HCT116 (cell line): ENCODE results near the gene DAPK3. TPM values are rescaled to one million over a fixed set of nuclear protein-coding genes. Genes with fewer than 3 reads are reported as not detected.

ENCODE experiments used
- ATAC-seq: fragments of 200-7000 bp; cut with Tn5 transposase; 2 replicates; pipeline ENCODE4 v1.9.1; 2020; ENCODE audit warnings: mild to moderate bottlenecking, moderate library complexity
- BruUV-seq: library from RNA; stranded (reverse); fragments of 400-500 nt; replicated peaks from 2 replicates; lab custom pipeline; 2021; lab: Mats Ljungman, UMichigan
- CTCF ChIA-PET: fragments of 300-600 bp; sonication (Branson Sonifier 250); formaldehyde crosslinking; loops from one replicate; lab custom pipeline; 2021; ENCODE audit warnings: antibody characterized with exemption; lab: Charles Lee
- POLR2A ChIA-PET: fragments of 300-600, 350-600 bp; sonication (Branson Sonifier 250); formaldehyde crosslinking; loops from one replicate; lab custom pipeline; 2021; ENCODE audit warnings: antibody characterized with exemption; lab: Charles Lee
- RAD21 ChIA-PET, 2 experiments: fragments of 300-600 bp; sonication (Branson Sonifier 250); formaldehyde crosslinking; loops; one replicate each; lab custom pipeline; 2023; ENCODE audit warnings: low total read pairs in 2 of 2; ENCODE audit not compliant: uncharacterized antibody in 2 of 2, unreplicated experiment in 2 of 2, low non-redundant PET in 1 of 2; lab: Charles Lee
- DNase-seq: peaks from one replicate; pipeline ENCODE4 v3.0.0-alpha.2; 2010; ENCODE audit warnings: low read depth, low spot score
- H2AFZ ChIP-seq: fragments of 200-600 bp; shearing (Covaris generic), sonication (generic); 2 replicates; pipeline ENCODE4 v1.6.1; 2017; ENCODE audit warnings: low read depth, mixed run types, mixed read lengths, antibody characterized with exemption, low read length; ENCODE audit not compliant: poor library complexity, severe bottlenecking
- H3K27ac ChIP-seq: 2 replicates; pipeline ENCODE4 v1.5.1; 2012; ENCODE audit warnings: low read depth, low read length
- H3K27me3 ChIP-seq: fragments of 200-600 bp; sonication (generic); 2 replicates; pipeline ENCODE4 v1.6.1; 2016; ENCODE audit warnings: mixed run types, low read length, mixed read lengths; ENCODE audit not compliant: insufficient read depth
- H3K36me3 ChIP-seq, 2 experiments: fragments of 200-500 bp in 1 of 2; fragments of 200-600 bp in 1 of 2; sonication (Bioruptor generic) in 1 of 2; sonication (generic) in 1 of 2; 2 replicates each; pipeline versions ENCODE4 v1.5.1 to v1.6.1; 2014 to 2016; ENCODE audit warnings: low read length in 2 of 2, inconsistent platforms in 1 of 2, mixed read lengths in 1 of 2, mixed run types in 1 of 2; ENCODE audit not compliant: insufficient read depth in 2 of 2, control insufficient read depth in 1 of 2
- H3K4me1 ChIP-seq, 2 experiments: fragments of 200-600 bp in 1 of 2; sonication (generic) in 1 of 2; 2 replicates each; pipeline versions ENCODE4 v1.5.1 to v1.6.1; 2012 to 2017; ENCODE audit warnings: low read length in 2 of 2, inconsistent platforms in 1 of 2, mild to moderate bottlenecking in 1 of 2, mixed read lengths in 1 of 2, mixed run types in 1 of 2, moderate library complexity in 1 of 2; ENCODE audit not compliant: insufficient read depth in 2 of 2, control insufficient read depth in 1 of 2
- H3K4me2 ChIP-seq: fragments of 200-600 bp; sonication (generic); 2 replicates; pipeline ENCODE4 v1.6.1; 2017; ENCODE audit warnings: mixed run types, low read length, mixed read lengths
- H3K4me3 ChIP-seq, 2 experiments: fragments of 200-600 bp in 1 of 2; sonication (generic) in 1 of 2; replicated peaks in 1 of 2; 2 replicates each; pipeline ENCODE4 v1.5.1; 2011 to 2016; ENCODE audit warnings: low read length in 2 of 2, control low read depth in 1 of 2, low read depth in 1 of 2, mild to moderate bottlenecking in 1 of 2, mixed read lengths in 1 of 2, mixed run types in 1 of 2
- H3K79me2 ChIP-seq: fragments of 200-600 bp; sonication (generic); 2 replicates; pipeline ENCODE4 v1.6.1; 2017; ENCODE audit warnings: mild to moderate bottlenecking, mixed run types, low read length, moderate library complexity, mixed read lengths; ENCODE audit not compliant: insufficient read depth
- H3K9ac ChIP-seq: fragments of 200-600 bp; sonication (generic); 2 replicates; pipeline ENCODE4 v1.6.1; 2016; ENCODE audit warnings: low read length, mixed read lengths
- H3K9me2 ChIP-seq: fragments of 200-600 bp; sonication (generic), shearing (Covaris generic); 2 replicates; pipeline ENCODE4 v1.6.1; 2017; ENCODE audit warnings: mixed run types, mild to moderate bottlenecking, moderate library complexity; ENCODE audit not compliant: insufficient read depth
- H3K9me3 ChIP-seq, 2 experiments: fragments of 200-500 bp in 1 of 2; fragments of 200-600 bp in 1 of 2; sonication (Bioruptor generic) in 1 of 2; sonication (generic) in 1 of 2; 2 replicates each; pipeline ENCODE4 v1.6.1; 2014 to 2017; ENCODE audit warnings: low read length in 2 of 2, mixed read lengths in 2 of 2, inconsistent platforms in 1 of 2, low read depth in 1 of 2, mild to moderate bottlenecking in 1 of 2, mixed run types in 1 of 2, moderate library complexity in 1 of 2; ENCODE audit not compliant: control insufficient read depth in 1 of 2, insufficient read depth in 1 of 2
- H4K20me1 ChIP-seq: fragments of 200-600 bp; sonication (generic), shearing (Covaris generic); 2 replicates; pipeline ENCODE4 v1.6.1; 2017; ENCODE audit warnings: mixed run types, mild to moderate bottlenecking, moderate library complexity; ENCODE audit not compliant: insufficient read depth
- CEBPB ChIP-seq: IDR thresholded peaks from 2 replicates; pipeline ENCODE4 v1.6.1; 2012; ENCODE audit warnings: low read depth
- CTCF ChIP-seq, 3 experiments: fragments of 200-600 bp in 1 of 3; sonication (generic) in 1 of 3; IDR thresholded peaks in 2 of 3; conservative IDR thresholded peaks in 1 of 3; 2 replicates each; pipeline ENCODE4 v1.5.1; 2012 to 2017; ENCODE audit warnings: low read depth in 2 of 3, low read length in 2 of 3, antibody characterized with exemption in 1 of 3, borderline replicate concordance in 1 of 3, control low read depth in 1 of 3, mild to moderate bottlenecking in 1 of 3, mixed read lengths in 1 of 3, mixed run types in 1 of 3, moderate library complexity in 1 of 3; ENCODE audit not compliant: insufficient read depth in 1 of 3
- EGR1 ChIP-seq: IDR thresholded peaks from 2 replicates; pipeline ENCODE4 v1.6.1; 2012; ENCODE audit warnings: low read depth
- EZH2 ChIP-seq: fragments of 200-600 bp; sonication (generic); IDR thresholded peaks from 2 replicates; pipeline ENCODE4 v1.6.1; 2017; ENCODE audit warnings: antibody characterized with exemption, mixed run types
- FOSL1 ChIP-seq: IDR thresholded peaks from 2 replicates; pipeline ENCODE4 v1.6.1; 2012; ENCODE audit warnings: low read depth
- JUND ChIP-seq: IDR thresholded peaks from 2 replicates; pipeline ENCODE4 v1.6.1; 2012
- POLR2A ChIP-seq: IDR thresholded peaks from 2 replicates; pipeline ENCODE4 v1.7.0; 2011; ENCODE audit warnings: borderline replicate concordance; ENCODE audit not compliant: insufficient read depth, insufficient read length; ENCODE audit errors: extremely low read depth
- RAD21 ChIP-seq: IDR thresholded peaks from 2 replicates; pipeline ENCODE4 v1.6.1; 2012; ENCODE audit warnings: low read depth, mild to moderate bottlenecking
- REST ChIP-seq: IDR thresholded peaks from 2 replicates; pipeline ENCODE4 v1.6.1; 2012; ENCODE audit warnings: low read depth
- SIN3A ChIP-seq: IDR thresholded peaks from 2 replicates; pipeline ENCODE4 v1.6.1; 2012; ENCODE audit warnings: low read depth
- SP1 ChIP-seq: IDR thresholded peaks from 2 replicates; pipeline ENCODE4 v1.6.1; 2012; ENCODE audit warnings: low read depth
- SRF ChIP-seq: IDR thresholded peaks from 2 replicates; pipeline ENCODE4 v1.6.1; 2012; ENCODE audit warnings: low read depth
- YY1 ChIP-seq: IDR thresholded peaks from 2 replicates; pipeline ENCODE4 v1.6.1; 2011; ENCODE audit warnings: low read length, low read depth, moderate library complexity, mild to moderate bottlenecking; ENCODE audit not compliant: insufficient replicate concordance; ENCODE audit errors: extremely low read depth
- ZFX ChIP-seq: fragments of 450-650 bp; IDR thresholded peaks from 2 replicates; pipeline ENCODE4 v1.6.1; 2017
- intact Hi-C: fragments of 100-400 bp; cut with micrococcal nuclease; formaldehyde crosslinking; loops from 2 replicates; pipeline ENCODE4 v1.10.0; 2022
- total RNA-seq: library from RNA; stranded (reverse); gene quantifications from one replicate; pipeline ENCODE4 v1.2.1, GENCODE V29; 2021; ENCODE audit not compliant: unreplicated experiment

DAPK3 gene
- total RNA-seq, 1 experiment from 2014 or later = 54.8 TPM

GRCh38 chr19:3981736-3982681, 11.1 kb upstream of the DAPK3 start:
- Histone ChIP-seq H3K4me2 (0 out of 2 replicates have a peak overlapping the region, but pooled peaks have one; percentile 21), H4K20me1 (peaks cover 73% of the 10 kb centered on the region; the same call in 1 of the 2 replicates), H3K79me2 (peaks cover 81% of the 10 kb centered on the region), H2AFZ (no peak overlapping the region), H3K9ac (no peak overlapping the region), H3K9me3 (no peaks in the 10 kb centered on the region), H3K9me2 (no peaks in the 10 kb centered on the region), H3K36me3 (peaks cover 63 to 76% of the 10 kb centered on the region in 2 experiments), H3K4me1 (peaks cover 16 to 42% of the 10 kb centered on the region in 2 experiments), H3K27ac (peak overlapping the region; percentile 44; the same call in 1 of the 2 replicates), H3K27me3 (no peaks in the 10 kb centered on the region), H3K4me3 (no peak overlapping the region)
- no TSS peak for BruUV-seq
- intact Hi-C loops = no loop called here
- TF ChIP-seq EGR1 (no peak), SIN3A (no peak), ZFX (no peak), SP1 (no peak), JUND (no peak)
- DNase-seq (no peak), ATAC-seq (no peak)
- POLR2A ChIA-PET = interaction anchor here (0.9 to 1.7 kb wide), 3 partner anchors 10 to 13 kb away, joined by 6 to 7 read pairs (median 6); partner anchors contain the start of gene DAPK3
- RAD21 ChIA-PET = no interaction called here
- CTCF ChIA-PET = no interaction called here

GRCh38 chr19:3981373-3981735, 10.5 kb upstream of the DAPK3 start:
- POLR2A ChIA-PET = interaction anchor here (1.5 to 2.5 kb wide), 3 partner anchors 9 to 12 kb away, joined by 6 to 11 read pairs (median 7); partner anchors contain the start of gene DAPK3
- peak overlapping the region; percentile 44; the same call in 1 of the 2 replicates for H3K27ac ChIP-seq

More at GRCh38 chr19:3981373-3981735, 10.5 kb upstream of the DAPK3 start:
- Histone ChIP-seq H2AFZ (no peak overlapping the region), H3K36me3 (peaks cover 69 to 83% of the 10 kb centered on the region in 2 experiments), H3K4me2 (no peak overlapping the region), H3K4me1 (peaks cover 11 to 39% of the 10 kb centered on the region in 2 experiments), H3K4me3 (no peak overlapping the region), H3K9me2 (no peaks in the 10 kb centered on the region), H3K9ac (no peak overlapping the region), H3K9me3 (no peaks in the 10 kb centered on the region), H4K20me1 (peaks cover 80% of the 10 kb centered on the region; the same call in 1 of the 2 replicates), H3K79me2 (peaks cover 88% of the 10 kb centered on the region), H3K27me3 (no peaks in the 10 kb centered on the region)
- ChIA-PET RAD21 (no interaction called here), CTCF (no interaction called here)
- no peak for DNase-seq
- no TSS peak for BruUV-seq
- TF ChIP-seq EZH2 (no peak), ZFX (no peak), POLR2A (no peak), CEBPB (no peak), JUND (no peak), SIN3A (no peak), REST (no peak), SRF (no peak), FOSL1 (no peak), CTCF (IDR thresholded peaks at IDR 0.05 in 2 of 3, conservative IDR thresholded peaks at IDR 0.05 in 1 of 3; ENCODE audit: borderline replicate concordance in 1 of 3, insufficient read depth in 1 of 3, low read depth in 2 of 3, low read length in 2 of 3) (no peak), YY1 (no peak), RAD21 (no peak), EGR1 (no peak)
- intact Hi-C loops = no loop called here
- no peak for ATAC-seq
